Cardiac muscle cell (in vitro differentiated cells and primary cell): ENCODE data around the gene AGMO. TPM values are rescaled to one million over a fixed set of nuclear protein-coding genes. Genes with fewer than 3 reads are reported as not detected.

Experiments
- DNase-seq, 2 donors: peaks; one replicate each; pipeline versions ENCODE4 v3.0.0 to v3.0.0-alpha.2; 2010 to 2017; ENCODE audit warnings: low read depth in 1 of 2, low spot score in 1 of 2
- H3K27ac ChIP-seq: fragments of 200-600 bp; sonication (generic); 2 replicates; pipeline ENCODE4 v1.5.1; 2016
- H3K27me3 ChIP-seq: fragments of 200-600 bp; sonication (generic); 2 replicates; pipeline ENCODE4 v1.6.0; 2016; ENCODE audit warnings: control low read depth
- H3K36me3 ChIP-seq: fragments of 200-600 bp; sonication (generic); 2 replicates; pipeline ENCODE4 v1.5.1; 2016; ENCODE audit warnings: control low read depth
- H3K4me1 ChIP-seq: fragments of 200-600 bp; sonication (generic); 2 replicates; pipeline ENCODE4 v1.8.1; 2017; ENCODE audit warnings: low read depth, mild to moderate bottlenecking, mixed run types
- H3K4me3 ChIP-seq: fragments of 200-600 bp; sonication (generic); 2 replicates; pipeline ENCODE4 v1.5.1; 2016; ENCODE audit warnings: mild to moderate bottlenecking
- H3K9me3 ChIP-seq: fragments of 200-600 bp; sonication (generic); 2 replicates; pipeline ENCODE4 v1.5.1; 2017; ENCODE audit warnings: low read depth, mild to moderate bottlenecking, control low read depth
- CTCF ChIP-seq: IDR thresholded peaks from 2 replicates; pipeline ENCODE4 v1.5.1; 2012; ENCODE audit warnings: low read depth, mild to moderate bottlenecking, low read length
- polyA plus RNA-seq: library from polyadenylated mRNA; unstranded; fragments of >200 nt; fragmentation: Nextera tagmentation; extraction: Ambion mirVana; gene quantifications from 2 replicates; pipeline ENCODE4 v1.2.1, GENCODE V29; 2016
- total RNA-seq: library from RNA; depleted of rRNA; stranded (reverse); fragments of >200 nt; gene quantifications from 2 replicates; pipeline ENCODE4 v1.2.3, GENCODE V29; 2016

The AGMO gene
- total and polyA plus RNA-seq, 2 experiments from 2014 or later = 0.16 TPM; not detected in 1

DNA sequence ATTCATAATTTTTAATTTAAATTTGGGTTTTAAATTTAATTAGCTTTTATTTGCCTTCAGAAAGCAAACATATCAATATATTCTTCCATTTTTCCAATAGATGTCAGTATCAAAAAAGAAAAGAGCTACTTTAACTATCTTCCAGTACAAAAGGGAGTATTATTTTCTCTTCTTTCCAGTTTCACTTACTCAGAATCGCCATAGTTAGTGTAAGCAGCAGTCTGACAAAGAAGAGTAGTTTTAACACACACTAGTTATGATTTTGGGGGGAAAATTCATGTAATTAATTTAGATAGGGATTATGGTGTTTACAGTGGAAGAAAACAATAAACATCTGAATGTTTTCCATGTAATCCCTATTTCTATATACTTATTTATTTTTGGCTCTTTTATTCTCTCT is 386.7 kb downstream of the AGMO start:
- no peak overlapping the region for H3K4me3 ChIP-seq

DNA sequence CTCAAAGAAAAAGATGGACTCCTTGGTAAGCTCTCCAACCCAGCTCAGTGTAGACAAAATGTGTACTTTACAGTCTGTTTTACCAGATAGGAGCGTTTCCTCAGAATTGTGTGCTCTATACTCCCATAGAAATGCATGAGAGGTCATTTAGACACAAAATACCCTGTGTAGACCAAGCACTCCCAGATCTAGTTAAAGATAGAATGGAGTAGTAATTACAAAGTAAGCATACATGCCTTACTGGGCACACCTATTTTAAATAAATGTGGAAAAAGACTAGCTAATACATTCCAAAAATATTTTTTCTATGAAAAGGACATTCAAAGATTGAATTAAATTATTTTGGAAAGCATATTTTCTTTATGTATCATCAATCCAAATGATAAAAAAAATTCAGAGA is 387.3 kb downstream of the AGMO start:
- Histone ChIP-seq H3K27ac (no peak overlapping the region), H3K4me1 (no peaks in the 10 kb centered on the region), H3K36me3 (no peaks in the 10 kb centered on the region), H3K9me3 (no peaks in the 10 kb centered on the region), H3K4me3 (no peak overlapping the region), H3K27me3 (no peaks in the 10 kb centered on the region)
- no peak for TF ChIP-seq CTCF
- DNase-seq = no peak

More for the DNA sequence above, 386.7 kb downstream of the AGMO start:
- Histone ChIP-seq H3K27ac (no peak overlapping the region), H3K4me1 (no peaks in the 10 kb centered on the region), H3K36me3 (no peaks in the 10 kb centered on the region), H3K9me3 (no peaks in the 10 kb centered on the region), H3K27me3 (no peaks in the 10 kb centered on the region)
- DNase-seq = no peak
- no peak for TF ChIP-seq CTCF

- Histone ChIP-seq H3K9me3 (no peaks in the 10 kb centered on the region), H3K27me3 (no peaks in the 10 kb centered on the region), H3K4me1 (no peaks in the 10 kb centered on the region), H3K36me3 (no peaks in the 10 kb centered on the region), H3K27ac (no peak overlapping the region), H3K4me3 (no peak overlapping the region)
- no peak for TF ChIP-seq CTCF
- DNase-seq = no peak
Observed at GRCh38 chr7:15168489-15168888, 393.3 kb downstream of the AGMO start.

DNA sequence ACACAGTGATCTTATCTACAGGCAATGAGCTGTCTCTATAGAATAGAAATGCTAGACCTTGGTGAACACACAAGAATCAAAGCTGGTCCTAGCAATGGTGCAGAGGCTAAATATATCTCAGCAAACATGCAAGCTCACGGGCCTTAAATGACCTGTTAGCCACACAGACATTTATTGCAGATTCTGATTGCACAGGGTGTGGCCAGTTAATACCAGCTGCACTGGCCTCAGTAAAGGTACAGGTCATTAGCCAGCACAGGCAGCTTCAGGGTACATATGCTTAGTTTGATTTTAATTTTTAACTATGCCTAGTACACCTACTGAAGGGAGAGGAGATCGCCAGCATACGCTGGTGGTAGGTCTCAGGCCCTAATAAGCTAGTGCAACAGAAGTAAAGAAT is 393.9 kb downstream of the AGMO start:
- no peak for TF ChIP-seq CTCF
- H3K9me3 ChIP-seq = no peaks in the 10 kb centered on the region
- H3K36me3 ChIP-seq = no peaks in the 10 kb centered on the region
- no peaks in the 10 kb centered on the region for H3K4me1 ChIP-seq
- no peak overlapping the region for H3K27ac ChIP-seq
- DNase-seq = no peak
- no peak overlapping the region for H3K4me3 ChIP-seq
- no peaks in the 10 kb centered on the region for H3K27me3 ChIP-seq

GRCh38 chr7:15166620-15167019 is 395.2 kb downstream of the AGMO start:
- TF ChIP-seq CTCF = no peak
- Histone ChIP-seq H3K4me3 (no peak overlapping the region), H3K9me3 (no peaks in the 10 kb centered on the region), H3K27me3 (no peaks in the 10 kb centered on the region), H3K27ac (no peak overlapping the region), H3K36me3 (no peaks in the 10 kb centered on the region), H3K4me1 (no peaks in the 10 kb centered on the region)
- DNase-seq = no peak

DNA sequence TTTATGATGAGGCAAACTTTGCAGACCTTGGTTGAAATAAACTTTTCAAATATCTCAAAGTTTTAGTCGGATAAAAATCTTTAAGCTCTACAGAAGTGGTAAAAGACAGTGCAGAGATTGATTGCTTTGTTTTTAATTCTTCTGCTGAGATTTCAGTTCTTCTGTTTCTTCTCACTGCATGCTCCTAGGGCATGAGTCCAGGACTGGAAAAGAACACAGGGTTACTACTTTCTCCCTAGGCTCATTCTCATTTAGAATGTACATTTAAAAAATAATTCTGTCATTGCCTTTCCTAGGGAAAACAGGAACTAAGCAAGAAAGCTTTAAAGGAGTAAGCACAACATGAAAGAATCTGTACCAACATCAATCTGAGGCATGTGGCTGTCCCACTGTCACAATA is 402.6 kb downstream of the AGMO start:
- no peaks in the 10 kb centered on the region for H3K4me1 ChIP-seq
- H3K4me3 ChIP-seq = no peak overlapping the region
- H3K9me3 ChIP-seq = no peaks in the 10 kb centered on the region
- TF ChIP-seq CTCF = no peak
- DNase-seq = no peak
- no peaks in the 10 kb centered on the region for H3K27me3 ChIP-seq
- H3K36me3 ChIP-seq = no peaks in the 10 kb centered on the region
- H3K27ac ChIP-seq = no peak overlapping the region
